HG02642 (cell line): Measurements from ENCODE around the gene TSHZ2.
"Not testable (repeated sequence)": the region's sequence is repeated elsewhere in the genome, so short reads cannot be mapped to it uniquely, and the experiment has no call there.

ENCODE experiments used
- ATAC-seq: cut with Tn5 transposase; IDR thresholded peaks from one replicate; pipeline ENCODE4 v1.9.1; 2021; ENCODE audit warnings: mild to moderate bottlenecking; ENCODE audit not compliant: unreplicated experiment, poor library complexity

The TSHZ2 gene

GRCh38 chr20:52962183-52962582 is 10.0 kb upstream of the TSHZ2 start:
- ATAC-seq: no peak

GRCh38 chr20:52963131-52963530 is 9.0 kb upstream of the TSHZ2 start:
- no peak for ATAC-seq

- no peak for ATAC-seq
Measured at GRCh38 chr20:52964131-52964530, 8.0 kb upstream of the TSHZ2 start.

GRCh38 chr20:52965380-52965779 is 6.8 kb upstream of the TSHZ2 start:
- no peak for ATAC-seq

- no peak for ATAC-seq
Measured at GRCh38 chr20:52965819-52966218, 6.3 kb upstream of the TSHZ2 start.

GRCh38 chr20:52966543-52966942 is 5.6 kb upstream of the TSHZ2 start:
- ATAC-seq: not testable (repeated sequence)

GRCh38 chr20:52971498-52972189 is 514 bp upstream of the TSHZ2 start:
- ATAC-seq: no peak

GRCh38 chr20:52972965-52973819 is 1.0 kb downstream of the TSHZ2 start:
- ATAC-seq: no peak

- ATAC-seq: no peak
Measured at GRCh38 chr20:52974179-52974594, 2.0 kb downstream of the TSHZ2 start.

GRCh38 chr20:52975029-52975732 is 3.0 kb downstream of the TSHZ2 start:
- no peak for ATAC-seq

GRCh38 chr20:52975803-52976531 is 3.8 kb downstream of the TSHZ2 start:
- no peak for ATAC-seq

- ATAC-seq: no peak
Measured at GRCh38 chr20:52978851-52979250, 6.7 kb downstream of the TSHZ2 start.

- ATAC-seq: no peak
Measured at GRCh38 chr20:52981051-52981450, 8.9 kb downstream of the TSHZ2 start.

GRCh38 chr20:52983726-52984450 is 11.7 kb downstream of the TSHZ2 start:
- no peak for ATAC-seq

- ATAC-seq: no peak
Measured at GRCh38 chr20:52984451-52984810, 12.3 kb downstream of the TSHZ2 start.

GRCh38 chr20:52985687-52986086 is 13.5 kb downstream of the TSHZ2 start:
- ATAC-seq: no peak

GRCh38 chr20:52987295-52987694 is 15.1 kb downstream of the TSHZ2 start:
- no peak for ATAC-seq

- ATAC-seq: no peak
Measured at GRCh38 chr20:52991830-52992229, 19.7 kb downstream of the TSHZ2 start.

GRCh38 chr20:52992632-52993031 is 20.5 kb downstream of the TSHZ2 start:
- ATAC-seq: no peak

- no peak for ATAC-seq
Measured at GRCh38 chr20:52993076-52993475, 20.9 kb downstream of the TSHZ2 start.
